ENCODE results near the gene RPL9. TPM values are rescaled to one million over a fixed set of nuclear protein-coding genes. Genes with fewer than 3 reads are reported as not detected.
"Not testable (repeated sequence)": the region's sequence is repeated elsewhere in the genome, so short reads cannot be mapped to it uniquely, and the experiment has no call there.

Gene RPL9
- total RNA-seq, 1 experiment from 2014 or later, result 3,912 TPM

DNA sequence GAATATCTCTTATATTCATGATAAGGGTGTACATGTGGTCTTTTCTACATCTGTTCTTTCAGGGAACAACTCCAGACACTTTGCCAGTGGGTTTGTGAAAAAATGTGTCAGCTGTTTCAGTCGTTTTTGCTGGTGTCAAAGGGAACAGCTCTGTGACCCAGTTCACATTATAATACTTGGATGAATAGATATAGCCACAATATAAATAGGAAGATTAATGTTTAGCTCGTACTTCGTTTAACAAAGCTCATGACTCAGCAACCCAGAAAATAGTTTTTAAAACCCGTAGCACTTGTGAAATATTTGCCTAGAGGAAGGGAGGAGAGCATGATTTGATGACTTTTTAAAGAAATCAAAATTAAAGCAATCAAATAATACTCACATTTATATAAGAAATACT, 8.0 kb upstream of the RPL9 start:
- no peak for DNase-seq (ENCODE audit: low read depth)

DNA sequence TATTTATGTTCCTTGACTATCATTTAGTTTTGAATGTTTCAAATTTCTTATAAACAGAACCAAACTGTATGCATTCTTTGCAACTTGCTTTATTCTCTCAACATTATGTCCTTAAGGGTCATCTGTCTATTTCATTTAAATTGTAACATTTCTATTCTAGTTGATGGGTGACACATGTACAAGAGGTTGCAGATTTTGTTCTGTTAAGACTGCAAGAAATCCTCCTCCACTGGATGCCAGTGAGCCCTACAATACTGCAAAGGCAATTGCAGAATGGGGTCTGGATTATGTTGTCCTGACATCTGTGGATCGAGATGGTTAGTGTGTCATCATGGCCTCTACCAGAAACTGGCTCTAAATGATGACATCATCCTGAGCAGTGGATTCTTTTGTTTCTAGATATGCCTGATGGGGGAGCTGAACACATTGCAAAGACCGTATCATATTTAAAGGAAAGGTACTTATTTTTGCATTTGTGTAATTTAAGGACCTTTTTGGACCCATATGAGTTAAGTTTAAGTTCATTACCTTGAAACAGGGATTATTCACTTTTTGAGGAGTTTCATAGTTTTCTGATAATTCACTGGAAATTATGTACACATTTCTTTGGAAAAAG, 6.3 kb upstream of the RPL9 start:
- DNase-seq (ENCODE audit: low read depth), result peak; percentile 63

DNA sequence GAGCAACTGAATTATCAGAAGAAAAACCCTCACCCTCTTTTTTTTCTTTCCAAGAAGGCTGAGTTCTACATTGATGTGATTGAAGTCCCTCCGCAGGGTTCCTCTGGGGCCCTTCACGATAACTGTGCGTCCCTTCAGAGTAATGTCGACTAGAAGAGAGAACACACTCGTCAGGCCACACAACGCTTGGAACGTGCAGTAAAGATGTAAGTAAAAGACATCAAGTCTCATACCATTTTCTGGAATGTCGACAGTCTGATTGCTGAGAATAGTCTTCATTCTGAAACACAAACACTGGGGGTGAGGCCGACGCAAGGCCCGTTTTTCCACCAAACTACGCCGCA, 589 bp downstream of the RPL9 start:
- DNase-seq (ENCODE audit: low read depth), result not testable (repeated sequence)

DNA sequence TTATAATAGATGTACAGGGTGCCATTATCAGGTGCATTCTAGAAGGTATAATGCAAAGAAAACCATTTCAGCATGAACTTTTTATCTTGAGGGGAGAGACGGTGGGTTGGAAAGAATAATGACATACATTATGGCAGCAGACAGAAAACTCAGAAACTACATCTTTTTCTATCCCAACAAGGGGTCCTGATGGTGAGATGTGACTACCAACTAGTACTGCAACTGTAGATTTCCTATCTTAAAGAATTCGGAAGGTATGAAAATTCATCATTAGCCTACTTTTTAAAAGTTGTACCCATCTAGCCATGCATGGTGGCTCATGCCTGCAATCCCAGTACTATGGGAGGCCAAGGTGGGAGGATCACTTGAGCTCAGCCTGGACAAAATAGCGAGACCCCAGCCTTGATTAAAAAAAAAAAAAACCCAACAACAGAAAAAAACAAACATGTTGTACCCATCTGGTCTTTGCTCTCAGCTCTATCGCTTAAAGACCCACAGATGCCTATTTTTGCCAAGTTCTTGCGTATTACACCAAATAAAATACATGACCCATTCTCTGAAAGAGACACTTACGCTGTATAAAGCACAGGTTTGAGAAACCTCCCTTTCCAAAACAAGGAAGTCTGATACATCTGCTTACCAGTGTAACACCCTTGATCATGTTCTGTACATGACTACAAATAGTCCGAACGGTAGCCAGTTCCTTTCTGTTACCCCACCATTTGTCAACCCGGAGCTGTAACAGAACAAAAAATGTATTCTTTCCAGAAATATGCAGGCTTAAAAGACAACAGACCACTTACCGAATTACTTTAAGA, 1.6 kb downstream of the RPL9 start:
- DNase-seq (ENCODE audit: low read depth), result no peak

DNA sequence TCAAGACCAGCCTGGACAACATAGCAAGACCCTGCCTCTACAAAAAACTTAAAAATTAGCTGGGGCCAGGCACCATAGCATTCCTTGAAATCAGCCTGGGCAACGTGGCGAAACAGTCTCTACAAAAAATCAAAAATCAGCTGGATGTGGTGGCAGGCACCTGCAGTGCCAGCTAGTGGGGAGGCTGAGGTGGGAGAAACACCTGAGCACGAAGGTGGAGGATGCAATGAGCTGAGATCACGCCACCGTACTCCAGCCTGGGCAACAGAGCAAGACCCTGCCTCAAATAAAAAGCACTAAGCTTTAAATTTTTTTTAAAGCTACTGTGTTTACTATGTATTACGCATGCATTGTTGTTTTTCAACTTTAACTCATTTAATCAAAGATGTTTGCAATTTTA, 3.2 kb downstream of the RPL9 start:
- no peak for DNase-seq (ENCODE audit: low read depth)

DNA sequence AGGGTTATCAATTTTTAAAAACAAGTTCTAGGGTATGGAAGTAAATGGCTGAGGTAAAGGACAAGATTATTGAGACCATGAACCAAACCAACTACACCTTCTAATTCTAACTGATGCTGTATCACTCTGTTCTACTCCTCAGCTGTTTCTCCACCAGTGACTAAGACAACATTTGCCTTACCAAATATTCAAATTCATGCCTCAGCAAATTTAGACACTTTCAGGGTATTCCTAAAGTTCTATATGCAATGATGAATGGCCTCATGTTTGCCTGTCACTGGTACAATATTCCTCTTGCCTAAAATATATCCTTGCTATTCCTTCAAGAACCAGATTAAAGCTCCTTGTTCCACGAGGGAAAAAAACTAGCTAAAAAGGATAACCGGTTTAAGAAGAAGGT, 5.0 kb downstream of the RPL9 start:
- DNase-seq (ENCODE audit: low read depth), result no peak

DNA sequence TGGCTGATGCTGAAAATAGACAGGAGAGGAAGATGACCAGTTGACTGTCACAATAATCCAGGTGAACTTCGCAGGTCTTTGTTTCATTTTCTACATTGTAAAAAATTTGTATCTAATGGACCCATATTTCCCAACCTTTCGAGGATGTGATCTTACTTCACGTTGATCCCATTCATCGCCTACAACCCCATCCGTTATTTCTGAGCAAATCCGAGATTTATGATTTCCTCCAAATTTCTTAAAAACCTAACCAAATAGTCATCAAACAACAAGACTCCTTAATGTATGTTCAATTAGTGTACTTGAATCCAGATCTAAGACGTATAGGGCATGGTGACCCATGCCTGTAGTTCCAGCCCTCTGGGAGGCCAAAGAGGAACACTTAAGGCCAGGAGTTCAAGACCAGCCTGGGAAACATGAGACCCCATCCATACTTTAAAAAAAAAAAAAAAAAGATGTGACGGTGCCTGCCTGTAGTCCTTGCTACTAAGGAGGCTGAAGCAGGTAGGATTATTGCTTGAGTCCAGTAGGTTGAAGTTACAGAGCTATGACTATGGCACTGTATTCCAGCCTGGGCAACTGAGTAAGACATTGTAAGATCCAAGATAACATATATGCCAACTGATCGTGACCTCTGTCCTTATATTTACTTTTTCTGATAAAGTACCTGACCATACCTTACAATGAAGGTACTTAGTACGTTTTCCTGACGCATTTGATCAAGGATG, 5.7 kb downstream of the RPL9 start:
- no peak for DNase-seq (ENCODE audit: low read depth)

DNA sequence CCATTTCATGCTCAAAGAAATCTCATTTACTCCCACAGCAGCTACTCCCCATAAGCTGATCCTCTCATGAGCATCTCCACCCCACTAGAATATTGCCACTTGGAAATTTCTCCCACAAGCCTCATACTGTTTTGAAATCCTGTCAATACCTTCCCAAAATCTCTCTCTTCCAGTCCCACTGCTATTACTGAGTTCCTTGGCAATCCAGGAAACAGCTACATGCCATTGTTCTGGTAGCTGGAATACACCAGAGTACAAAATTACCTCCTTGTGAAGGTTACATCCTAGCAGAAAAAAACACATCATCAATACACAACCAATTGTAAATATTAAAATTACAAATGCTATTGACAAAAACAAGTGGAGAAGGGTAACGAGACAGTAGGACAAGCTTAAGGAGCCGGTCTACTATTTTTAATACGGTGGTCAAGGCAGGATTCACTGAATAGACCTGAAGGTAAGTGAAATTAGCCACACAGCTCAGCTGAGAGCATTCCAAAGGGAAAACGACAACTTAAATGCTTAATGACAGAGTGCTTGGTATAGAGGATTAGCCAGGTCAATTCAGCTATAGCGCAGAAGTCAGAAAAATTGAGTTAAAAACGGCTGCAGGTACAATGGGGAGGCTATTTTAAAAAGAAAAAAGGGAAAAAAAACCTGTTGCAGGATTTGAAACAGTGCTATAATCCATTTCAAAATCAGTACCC, 6.4 kb downstream of the RPL9 start:
- DNase-seq (ENCODE audit: low read depth), result no peak

DNA sequence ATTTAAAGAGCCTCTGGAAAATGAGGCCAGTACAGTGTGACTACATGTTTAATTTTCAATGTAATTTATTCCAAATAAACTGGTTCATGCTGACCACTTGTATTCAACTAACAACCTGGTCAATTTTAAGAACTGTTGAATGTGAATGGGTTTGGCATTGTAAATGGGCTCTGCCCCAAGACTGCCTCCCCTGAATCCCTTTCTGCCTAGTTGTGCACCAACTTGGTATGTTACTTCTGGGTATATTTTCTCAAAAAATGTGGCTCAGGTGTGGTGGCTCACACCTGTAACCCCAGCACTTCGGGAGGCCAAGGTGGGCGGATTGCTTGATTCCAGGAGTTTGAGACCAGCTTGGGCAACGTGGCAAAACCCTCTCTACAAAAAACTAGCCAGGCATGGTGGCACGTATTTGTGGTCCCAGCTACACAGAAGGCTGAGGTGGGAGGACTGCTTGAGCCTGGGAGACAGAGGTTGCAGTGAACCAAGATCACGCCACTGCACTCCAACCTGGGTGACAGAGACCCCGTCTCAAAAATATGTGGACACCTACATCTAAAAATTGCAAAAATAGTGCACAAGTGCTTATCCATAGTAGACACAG, 7.2 kb downstream of the RPL9 start:
- no peak for DNase-seq (ENCODE audit: low read depth)

DNA sequence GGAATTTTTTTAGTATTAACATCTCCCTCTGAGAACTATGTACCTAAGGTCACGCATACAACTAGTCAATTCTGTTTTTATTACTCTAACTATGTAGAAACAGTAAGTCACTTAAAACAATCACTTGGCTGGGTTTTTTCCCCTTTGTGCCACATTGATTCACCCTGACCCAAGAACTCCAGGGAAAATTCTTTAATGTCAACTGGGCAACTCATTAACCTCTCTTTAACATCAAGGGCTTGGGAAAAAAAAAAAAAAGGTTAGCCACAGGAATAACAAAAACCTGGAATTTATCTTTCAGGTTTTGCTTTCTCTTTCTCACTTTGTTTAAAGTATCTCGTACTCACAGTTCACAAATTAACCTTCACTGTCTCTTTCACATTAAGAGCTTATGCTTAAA, 8.1 kb downstream of the RPL9 start:
- no peak for DNase-seq (ENCODE audit: low read depth)

DNA sequence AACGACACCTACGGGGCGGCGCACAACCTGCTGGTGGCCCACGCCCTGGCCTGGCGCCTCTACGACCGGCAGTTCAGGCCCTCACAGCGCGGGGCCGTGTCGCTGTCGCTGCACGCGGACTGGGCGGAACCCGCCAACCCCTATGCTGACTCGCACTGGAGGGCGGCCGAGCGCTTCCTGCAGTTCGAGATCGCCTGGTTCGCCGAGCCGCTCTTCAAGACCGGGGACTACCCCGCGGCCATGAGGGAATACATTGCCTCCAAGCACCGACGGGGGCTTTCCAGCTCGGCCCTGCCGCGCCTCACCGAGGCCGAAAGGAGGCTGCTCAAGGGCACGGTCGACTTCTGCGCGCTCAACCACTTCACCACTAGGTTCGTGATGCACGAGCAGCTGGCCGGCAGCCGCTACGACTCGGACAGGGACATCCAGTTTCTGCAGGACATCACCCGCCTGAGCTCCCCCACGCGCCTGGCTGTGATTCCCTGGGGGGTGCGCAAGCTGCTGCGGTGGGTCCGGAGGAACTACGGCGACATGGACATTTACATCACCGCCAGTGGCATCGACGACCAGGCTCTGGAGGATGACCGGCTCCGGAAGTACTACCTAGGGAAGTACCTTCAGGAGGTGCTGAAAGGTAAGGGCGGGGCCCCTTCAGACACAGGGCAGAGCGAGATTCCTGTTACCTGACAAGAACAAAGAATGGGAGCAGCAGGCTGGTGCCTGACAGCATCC, 11.7 kb downstream of the RPL9 start:
- no peak for DNase-seq (ENCODE audit: low read depth)

DNA sequence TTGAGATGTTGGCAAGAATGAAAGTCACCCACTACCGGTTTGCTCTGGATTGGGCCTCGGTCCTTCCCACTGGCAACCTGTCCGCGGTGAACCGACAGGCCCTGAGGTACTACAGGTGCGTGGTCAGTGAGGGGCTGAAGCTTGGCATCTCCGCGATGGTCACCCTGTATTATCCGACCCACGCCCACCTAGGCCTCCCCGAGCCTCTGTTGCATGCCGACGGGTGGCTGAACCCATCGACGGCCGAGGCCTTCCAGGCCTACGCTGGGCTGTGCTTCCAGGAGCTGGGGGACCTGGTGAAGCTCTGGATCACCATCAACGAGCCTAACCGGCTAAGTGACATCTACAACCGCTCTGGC, 12.3 kb downstream of the RPL9 start:
- DNase-seq (ENCODE audit: low read depth), result no peak

DNA sequence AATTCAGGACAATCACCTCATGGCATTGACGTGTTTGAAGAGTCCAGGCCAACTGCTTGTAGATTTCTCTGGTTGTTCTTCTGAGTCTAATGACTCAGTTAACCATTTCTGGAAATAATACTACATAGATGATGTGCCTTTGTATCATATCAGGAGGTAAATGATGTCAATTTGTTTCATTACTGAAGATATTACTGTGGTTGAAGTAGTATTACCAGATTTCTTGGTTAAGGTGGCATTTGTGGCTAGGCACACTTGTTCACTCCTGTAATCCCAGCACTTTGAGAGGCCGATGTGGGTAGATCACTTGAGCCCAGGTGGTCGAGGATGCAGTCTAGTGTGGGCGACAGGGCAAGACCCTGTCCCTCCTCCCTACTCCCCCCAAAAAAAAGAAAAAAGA, 15.7 kb downstream of the RPL9 start:
- DNase-seq (ENCODE audit: low read depth), result no peak

DNA sequence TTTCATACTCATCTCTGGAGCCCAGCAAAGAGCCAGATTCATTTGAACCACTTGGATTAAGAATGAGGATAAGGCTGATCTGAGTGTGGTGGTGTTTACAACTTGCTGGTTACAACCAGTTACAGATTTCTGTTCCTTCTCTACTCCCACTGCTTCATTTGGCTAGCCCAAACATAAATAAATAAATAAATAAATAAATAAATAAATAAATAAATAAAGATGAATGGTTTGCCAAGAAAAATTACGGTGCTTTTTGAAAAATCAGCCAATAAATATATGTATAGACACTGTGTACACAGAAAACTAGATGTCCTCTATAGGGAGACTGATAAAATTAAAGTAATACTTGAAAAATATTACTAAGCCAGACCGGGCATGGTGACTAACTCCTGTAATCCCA, 17.1 kb downstream of the RPL9 start:
- no peak for DNase-seq (ENCODE audit: low read depth)

DNA sequence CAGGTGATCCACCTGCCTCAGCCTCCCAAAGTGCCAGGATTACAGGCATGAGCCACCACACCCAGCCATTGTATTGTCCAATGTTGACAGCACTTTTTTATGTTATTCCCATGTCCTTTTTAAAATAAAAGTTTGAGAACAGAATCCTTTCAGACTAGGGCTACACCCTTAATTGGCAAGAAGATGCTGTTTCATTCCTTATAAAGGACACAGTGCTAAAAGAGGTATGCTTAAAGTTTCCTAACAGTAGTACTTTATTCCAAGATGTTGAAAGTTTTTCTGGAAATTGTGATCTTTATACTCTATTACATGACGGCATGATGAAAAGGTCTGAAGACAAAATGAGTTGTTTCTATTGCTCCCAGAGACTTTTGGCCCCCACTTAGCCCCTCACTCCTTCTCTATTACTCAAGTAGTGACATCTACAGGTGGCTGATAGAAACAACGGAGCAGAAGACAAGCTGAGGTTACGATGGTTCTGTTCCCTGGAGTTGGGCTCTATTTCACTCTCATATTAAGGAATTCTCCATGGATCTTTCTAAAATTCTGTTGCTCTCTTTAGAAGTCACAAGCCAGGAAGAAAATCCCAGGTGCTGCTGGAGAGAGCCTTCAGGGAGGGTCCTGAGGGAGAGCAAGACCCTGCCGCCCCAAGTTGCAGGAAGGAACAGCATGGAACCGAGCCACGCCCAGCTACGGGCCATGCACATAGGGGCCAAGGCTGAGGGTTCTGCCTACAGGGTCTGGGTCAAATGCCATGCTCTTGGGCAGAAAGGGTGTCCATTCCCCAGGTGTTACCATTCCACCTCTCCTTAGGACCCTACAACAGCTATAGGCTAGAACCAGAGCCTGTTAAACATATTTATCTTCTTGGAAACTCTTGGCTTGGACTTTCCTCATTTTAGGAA, 22.8 kb downstream of the RPL9 start:
- DNase-seq (ENCODE audit: low read depth), result no peak

DNA sequence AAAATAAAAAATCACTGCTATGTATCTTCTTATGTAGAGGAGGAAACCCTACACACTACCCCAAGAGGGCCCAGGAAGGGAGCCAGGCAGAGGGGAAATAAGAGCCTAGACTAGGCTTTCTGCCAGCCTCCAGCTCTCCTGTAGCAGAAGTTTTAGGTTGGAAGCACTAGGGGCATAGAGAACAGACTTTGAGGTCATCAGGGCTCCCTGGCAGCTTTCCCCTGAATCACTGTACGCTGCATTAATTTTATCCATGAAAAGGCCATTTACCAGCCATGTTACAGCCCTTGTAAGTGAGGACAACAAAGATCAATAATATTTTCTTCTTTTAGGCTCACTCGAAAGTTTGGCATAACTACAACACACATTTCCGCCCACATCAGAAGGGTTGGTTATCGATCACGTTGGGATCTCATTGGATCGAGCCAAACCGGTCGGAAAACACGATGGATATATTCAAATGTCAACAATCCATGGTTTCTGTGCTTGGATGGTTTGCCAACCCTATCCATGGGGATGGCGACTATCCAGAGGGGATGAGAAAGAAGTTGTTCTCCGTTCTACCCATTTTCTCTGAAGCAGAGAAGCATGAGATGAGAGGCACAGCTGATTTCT, 24.7 kb downstream of the RPL9 start:
- no peak for DNase-seq (ENCODE audit: low read depth)

DNA sequence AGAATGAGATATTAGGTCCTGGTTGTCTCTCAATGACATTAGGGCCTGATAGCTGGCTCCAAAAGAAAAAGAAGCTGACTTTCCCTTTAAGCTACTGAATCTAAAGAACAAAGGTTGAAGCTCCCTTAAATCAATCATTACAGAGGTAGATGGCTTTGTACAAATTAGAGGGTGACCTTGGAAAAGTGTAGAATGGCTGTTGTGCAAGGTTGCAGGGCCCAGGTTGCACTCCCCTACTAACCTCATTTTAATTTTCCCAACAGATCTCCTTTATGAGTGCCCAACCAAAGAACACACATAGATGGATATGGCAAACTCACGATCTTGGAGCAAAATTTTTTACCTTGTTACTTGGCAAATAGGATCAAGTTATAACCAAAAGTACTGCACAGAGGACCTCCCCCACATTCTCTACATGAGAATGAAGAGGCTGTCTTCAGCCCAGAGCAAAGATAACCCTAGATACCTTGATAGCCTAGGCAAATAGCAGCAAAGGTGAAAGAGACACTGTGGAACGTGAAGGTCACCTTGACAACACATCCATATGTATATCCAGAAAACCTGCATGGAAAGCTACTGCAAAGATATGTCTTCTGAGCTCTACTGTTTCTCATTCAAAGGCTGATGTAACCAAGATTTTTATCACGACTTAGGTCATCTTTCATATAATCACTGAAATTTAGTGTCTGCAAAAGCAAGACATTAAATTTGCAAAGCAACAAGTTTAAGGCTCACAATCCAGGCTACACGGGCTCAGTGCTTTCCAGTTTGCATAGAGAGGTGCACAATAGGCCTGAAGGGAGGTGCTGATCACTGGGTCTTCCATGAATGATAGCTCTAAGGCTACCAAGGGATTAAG, 29.0 kb downstream of the RPL9 start:
- no peak for DNase-seq (ENCODE audit: low read depth)

DNA sequence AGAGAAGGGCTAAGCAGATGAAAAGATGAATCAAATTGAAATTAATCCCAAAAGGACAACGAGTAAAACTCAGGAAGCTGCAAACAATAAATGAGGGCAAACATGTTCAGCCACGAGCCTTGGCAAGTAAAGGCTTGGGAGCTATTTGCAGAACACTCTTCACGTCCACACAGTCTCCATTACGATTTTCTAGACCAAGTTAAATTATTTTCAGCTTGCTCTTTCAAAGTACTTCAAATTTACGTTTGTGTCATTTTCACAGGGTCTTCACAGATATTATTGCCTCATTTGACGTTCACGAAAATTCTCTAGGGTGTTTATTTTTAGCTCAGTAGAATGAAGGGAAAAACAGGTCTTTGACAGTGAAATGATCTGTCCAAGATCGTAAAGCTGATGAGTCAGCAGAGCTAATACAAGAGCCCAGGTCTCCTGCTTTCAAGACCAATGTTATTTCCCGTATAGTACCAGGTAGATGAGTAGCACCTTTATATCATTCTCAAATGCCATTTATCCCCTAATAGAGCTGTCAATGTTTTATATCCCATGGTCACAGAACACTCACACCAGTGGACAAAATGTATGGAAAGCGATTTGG, 31.1 kb downstream of the RPL9 start:
- no peak for DNase-seq (ENCODE audit: low read depth)

DNA sequence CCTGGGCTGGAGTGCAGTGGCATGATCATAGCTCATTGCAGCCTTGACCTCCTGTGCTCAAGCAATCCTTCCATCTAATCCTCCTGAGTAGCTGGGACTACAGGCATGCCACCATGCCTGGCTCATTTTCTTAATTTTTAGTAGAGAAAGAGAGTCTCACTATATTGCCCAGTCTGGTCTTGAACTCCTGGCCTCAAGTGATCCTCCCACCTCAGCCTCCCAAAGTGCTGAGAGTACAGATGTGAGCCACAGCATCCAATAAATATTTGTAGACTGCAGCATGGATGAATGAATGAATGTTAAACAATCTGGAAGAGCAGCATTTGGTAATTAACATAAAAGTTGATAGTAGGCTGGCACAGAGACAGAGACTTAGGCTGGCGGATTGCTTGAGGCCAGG, 32.0 kb downstream of the RPL9 start:
- DNase-seq (ENCODE audit: low read depth), result no peak
